ENCODE results near the gene MYO16.

MYO16 gene

GRCh38 chr13:109231888-109232287, 602.5 kb downstream of the MYO16 start:
- Histone ChIP-seq H3K9me2 (replicated peaks; ENCODE audit: low read depth, low read length) (no peaks in the 10 kb centered on the region), H2AFZ (ENCODE audit: low read length) (no peak overlapping the region), H4K20me1 (ENCODE audit: insufficient read depth, low read length, poor library complexity, severe bottlenecking) (no peaks in the 10 kb centered on the region), H3K79me2 (ENCODE audit: insufficient read depth, low read length) (no peaks in the 10 kb centered on the region), H3K9ac (ENCODE audit: low read depth, low read length, poor library complexity, severe bottlenecking) (no peak overlapping the region), H3K4me1 (ENCODE audit: insufficient read depth, low read length, poor library complexity, severe bottlenecking) (no peaks in the 10 kb centered on the region), H3K36me3 (ENCODE audit: insufficient read depth, low read length) (no peaks in the 10 kb centered on the region), H3K4me2 (ENCODE audit: low read depth, low read length, poor library complexity, severe bottlenecking) (no peak overlapping the region), H3F3A (ENCODE audit: low read depth) (no peaks in the 10 kb centered on the region), H3K4me3 (ENCODE audit: low read length, poor library complexity, severe bottlenecking) (no peak overlapping the region), H3K9me3 (ENCODE audit: insufficient read depth, low read depth, low read length) (no peaks in the 10 kb centered on the region; the same call in 1 of the 2 replicates), H3K27me3 (ENCODE audit: insufficient read depth, low read length, poor library complexity, severe bottlenecking) (no peaks in the 10 kb centered on the region)
- TF ChIP-seq CTCF (conservative IDR thresholded peaks at IDR 0.05; ENCODE audit: low read length), result no peak
- TF ChIP-seq EZH2phosphoT487 (IDR thresholded peaks at IDR 0.05; ENCODE audit: borderline replicate concordance), result no peak

- Histone ChIP-seq H3K9me2 (replicated peaks; ENCODE audit: low read depth, low read length) (no peaks in the 10 kb centered on the region), H3K4me2 (ENCODE audit: low read depth, low read length, poor library complexity, severe bottlenecking) (no peak overlapping the region), H3K27me3 (ENCODE audit: insufficient read depth, low read length, poor library complexity, severe bottlenecking) (no peaks in the 10 kb centered on the region), H3F3A (ENCODE audit: low read depth) (no peaks in the 10 kb centered on the region), H3K79me2 (ENCODE audit: insufficient read depth, low read length) (no peaks in the 10 kb centered on the region), H3K9me3 (ENCODE audit: insufficient read depth, low read depth, low read length) (no peaks in the 10 kb centered on the region; the same call in 1 of the 2 replicates), H3K4me3 (ENCODE audit: low read length, poor library complexity, severe bottlenecking) (no peak overlapping the region), H3K9ac (ENCODE audit: low read depth, low read length, poor library complexity, severe bottlenecking) (no peak overlapping the region), H3K36me3 (ENCODE audit: insufficient read depth, low read length) (no peaks in the 10 kb centered on the region), H2AFZ (ENCODE audit: low read length) (no peak overlapping the region), H3K4me1 (ENCODE audit: insufficient read depth, low read length, poor library complexity, severe bottlenecking) (no peaks in the 10 kb centered on the region), H4K20me1 (ENCODE audit: insufficient read depth, low read length, poor library complexity, severe bottlenecking) (no peaks in the 10 kb centered on the region)
- TF ChIP-seq EZH2phosphoT487 (IDR thresholded peaks at IDR 0.05; ENCODE audit: borderline replicate concordance) (no peak), CTCF (conservative IDR thresholded peaks at IDR 0.05; ENCODE audit: low read length) (no peak)
Measured at GRCh38 chr13:109233293-109233692, 603.9 kb downstream of the MYO16 start.

- Histone ChIP-seq H3K9ac (ENCODE audit: low read depth, low read length, poor library complexity, severe bottlenecking) (no peak overlapping the region), H3K36me3 (ENCODE audit: insufficient read depth, low read length) (no peaks in the 10 kb centered on the region), H2AFZ (ENCODE audit: low read length) (no peak overlapping the region), H3K4me3 (ENCODE audit: low read length, poor library complexity, severe bottlenecking) (no peak overlapping the region), H3K9me2 (replicated peaks; ENCODE audit: low read depth, low read length) (no peaks in the 10 kb centered on the region), H3K9me3 (ENCODE audit: insufficient read depth, low read depth, low read length) (no peaks in the 10 kb centered on the region; the same call in 1 of the 2 replicates), H3K27me3 (ENCODE audit: insufficient read depth, low read length, poor library complexity, severe bottlenecking) (no peaks in the 10 kb centered on the region), H3K4me1 (ENCODE audit: insufficient read depth, low read length, poor library complexity, severe bottlenecking) (no peaks in the 10 kb centered on the region), H3K79me2 (ENCODE audit: insufficient read depth, low read length) (no peaks in the 10 kb centered on the region), H3K4me2 (ENCODE audit: low read depth, low read length, poor library complexity, severe bottlenecking) (no peak overlapping the region), H3F3A (ENCODE audit: low read depth) (no peaks in the 10 kb centered on the region), H4K20me1 (ENCODE audit: insufficient read depth, low read length, poor library complexity, severe bottlenecking) (no peaks in the 10 kb centered on the region)
- TF ChIP-seq CTCF (conservative IDR thresholded peaks at IDR 0.05; ENCODE audit: low read length) (no peak), EZH2phosphoT487 (IDR thresholded peaks at IDR 0.05; ENCODE audit: borderline replicate concordance) (no peak)
Measured at GRCh38 chr13:109235901-109236300, 606.5 kb downstream of the MYO16 start.
